HAP-1 (cell line): ENCODE results near the gene GREM2.

ENCODE experiments used
- DNase-seq, 2 experiments: peaks; one replicate each; pipeline ENCODE4 v3.0.0-alpha.2; 2016 to 2020; ENCODE audit warnings: low spot score in 2 of 2
- H3K27me3 ChIP-seq: fragments of 250-450 bp; sonication (Bioruptor Pico); 2 replicates; pipeline ENCODE4 v1.5.1; 2020; ENCODE audit warnings: low read depth, mild to moderate bottlenecking, moderate library complexity
- H3K36me3 ChIP-seq: fragments of 250-450 bp; sonication (Bioruptor Pico); replicated peaks from 2 replicates; pipeline ENCODE4 v1.5.1; 2020; ENCODE audit warnings: mild to moderate bottlenecking
- H3K4me1 ChIP-seq: fragments of 250-450 bp; sonication (Bioruptor Pico); 2 replicates; pipeline ENCODE4 v1.5.1; 2020; ENCODE audit warnings: mild to moderate bottlenecking
- H3K4me3 ChIP-seq: fragments of 250-450 bp; sonication (Bioruptor Pico); 2 replicates; pipeline ENCODE4 v1.5.1; 2020; ENCODE audit warnings: mild to moderate bottlenecking, moderate library complexity
- H3K9me3 ChIP-seq: fragments of 250-450 bp; sonication (Bioruptor Pico); 2 replicates; pipeline ENCODE4 v1.5.1; 2020; ENCODE audit warnings: mild to moderate bottlenecking, moderate library complexity
- in situ Hi-C: fragments of 300-500 bp; cut with MboI; formaldehyde crosslinking; loops from 3 replicates; pipeline ENCODE4 v1.14.3; 2020; ENCODE audit warnings: low sequenced_read_pairs, inconsistent platforms, mixed read lengths

The GREM2 gene

GRCh38 chr1:240598216-240599001 lies 13.5 kb downstream of the GREM2 start:
- in situ Hi-C loops = no loop called here
- Histone ChIP-seq H3K36me3 (no peaks in the 10 kb centered on the region), H3K4me1 (peaks cover 14% of the 10 kb centered on the region), H3K9me3 (no peaks in the 10 kb centered on the region), H3K27me3 (no peaks in the 10 kb centered on the region), H3K4me3 (no peak overlapping the region)
- peak in 1 of 2 experiments; percentile 50 for DNase-seq

- H3K4me1 ChIP-seq = peaks cover 14% of the 10 kb centered on the region
- no peak for DNase-seq
- in situ Hi-C loops = no loop called here
- no peaks in the 10 kb centered on the region for H3K9me3 ChIP-seq
- no peaks in the 10 kb centered on the region for H3K36me3 ChIP-seq
- no peak overlapping the region for H3K4me3 ChIP-seq
- no peaks in the 10 kb centered on the region for H3K27me3 ChIP-seq
These were observed 14.7 kb downstream of the GREM2 start for GRCh38 chr1:240597153-240597745.

- no peaks in the 10 kb centered on the region for H3K9me3 ChIP-seq
- H3K4me1 ChIP-seq = peaks cover 14% of the 10 kb centered on the region
- no peaks in the 10 kb centered on the region for H3K27me3 ChIP-seq
- H3K4me3 ChIP-seq = no peak overlapping the region
- no peaks in the 10 kb centered on the region for H3K36me3 ChIP-seq
- in situ Hi-C loops = no loop called here
- DNase-seq = no peak
These were observed 16.5 kb downstream of the GREM2 start for GRCh38 chr1:240595476-240595875.

GRCh38 chr1:240591564-240591963 lies 20.4 kb downstream of the GREM2 start:
- in situ Hi-C loops = no loop called here
- no peak overlapping the region for H3K4me3 ChIP-seq
- no peaks in the 10 kb centered on the region for H3K27me3 ChIP-seq
- H3K4me1 ChIP-seq = no peaks in the 10 kb centered on the region
- H3K9me3 ChIP-seq = no peaks in the 10 kb centered on the region
- DNase-seq = no peak
- no peaks in the 10 kb centered on the region for H3K36me3 ChIP-seq

- Histone ChIP-seq H3K4me3 (no peak overlapping the region), H3K4me1 (no peaks in the 10 kb centered on the region), H3K36me3 (no peaks in the 10 kb centered on the region), H3K9me3 (no peaks in the 10 kb centered on the region), H3K27me3 (no peaks in the 10 kb centered on the region)
- no peak for DNase-seq
- in situ Hi-C loops = no loop called here
These were observed 20.9 kb downstream of the GREM2 start for GRCh38 chr1:240591078-240591477.

GRCh38 chr1:240589585-240590110 lies 22.3 kb downstream of the GREM2 start:
- Histone ChIP-seq H3K4me3 (no peak overlapping the region), H3K27me3 (no peaks in the 10 kb centered on the region), H3K9me3 (no peaks in the 10 kb centered on the region), H3K36me3 (no peaks in the 10 kb centered on the region), H3K4me1 (no peaks in the 10 kb centered on the region)
- in situ Hi-C loops = no loop called here
- DNase-seq = no peak

- no peaks in the 10 kb centered on the region for H3K4me1 ChIP-seq
- H3K9me3 ChIP-seq = no peaks in the 10 kb centered on the region
- in situ Hi-C loops = no loop called here
- no peak overlapping the region for H3K4me3 ChIP-seq
- no peak for DNase-seq
- no peaks in the 10 kb centered on the region for H3K36me3 ChIP-seq
- H3K27me3 ChIP-seq = no peaks in the 10 kb centered on the region
These were observed 25.9 kb downstream of the GREM2 start for GRCh38 chr1:240586006-240586405.

GRCh38 chr1:240582953-240583352 lies 29.0 kb downstream of the GREM2 start:
- Histone ChIP-seq H3K4me3 (no peak overlapping the region), H3K4me1 (no peaks in the 10 kb centered on the region), H3K9me3 (no peaks in the 10 kb centered on the region), H3K36me3 (no peaks in the 10 kb centered on the region), H3K27me3 (no peaks in the 10 kb centered on the region)
- in situ Hi-C loops = no loop called here
- DNase-seq = no peak

GRCh38 chr1:240579511-240579910 lies 32.4 kb downstream of the GREM2 start:
- DNase-seq = no peak
- Histone ChIP-seq H3K4me1 (no peaks in the 10 kb centered on the region), H3K9me3 (no peaks in the 10 kb centered on the region), H3K4me3 (no peak overlapping the region), H3K27me3 (no peaks in the 10 kb centered on the region), H3K36me3 (no peaks in the 10 kb centered on the region)
- in situ Hi-C loops = no loop called here

- no peaks in the 10 kb centered on the region for H3K9me3 ChIP-seq
- no peaks in the 10 kb centered on the region for H3K27me3 ChIP-seq
- H3K36me3 ChIP-seq = no peaks in the 10 kb centered on the region
- no peaks in the 10 kb centered on the region for H3K4me1 ChIP-seq
- in situ Hi-C loops = no loop called here
- H3K4me3 ChIP-seq = no peak overlapping the region
- DNase-seq = no peak
These were observed 34.9 kb downstream of the GREM2 start for GRCh38 chr1:240577095-240577494.

GRCh38 chr1:240575981-240576662 lies 35.8 kb downstream of the GREM2 start:
- DNase-seq = no peak
- H3K36me3 ChIP-seq = no peaks in the 10 kb centered on the region
- no peak overlapping the region for H3K4me3 ChIP-seq
- no peaks in the 10 kb centered on the region for H3K27me3 ChIP-seq
- H3K4me1 ChIP-seq = no peaks in the 10 kb centered on the region
- in situ Hi-C loops = no loop called here
- H3K9me3 ChIP-seq = no peaks in the 10 kb centered on the region

GRCh38 chr1:240572328-240572727 lies 39.6 kb downstream of the GREM2 start:
- no peak for DNase-seq
- Histone ChIP-seq H3K9me3 (no peaks in the 10 kb centered on the region), H3K4me3 (no peak overlapping the region), H3K36me3 (no peaks in the 10 kb centered on the region), H3K4me1 (no peaks in the 10 kb centered on the region), H3K27me3 (no peaks in the 10 kb centered on the region)
- in situ Hi-C loops = no loop called here

GRCh38 chr1:240571782-240572181 lies 40.2 kb downstream of the GREM2 start:
- DNase-seq = no peak
- Histone ChIP-seq H3K4me3 (no peak overlapping the region), H3K4me1 (no peaks in the 10 kb centered on the region), H3K9me3 (no peaks in the 10 kb centered on the region), H3K27me3 (no peaks in the 10 kb centered on the region), H3K36me3 (no peaks in the 10 kb centered on the region)
- in situ Hi-C loops = no loop called here

- Histone ChIP-seq H3K9me3 (no peaks in the 10 kb centered on the region), H3K4me3 (no peak overlapping the region), H3K27me3 (no peaks in the 10 kb centered on the region), H3K36me3 (no peaks in the 10 kb centered on the region), H3K4me1 (no peaks in the 10 kb centered on the region)
- in situ Hi-C loops = no loop called here
- no peak for DNase-seq
These were observed 44.9 kb downstream of the GREM2 start for GRCh38 chr1:240567066-240567465.
